ENCODE results near the gene QPCT.
A peak's percentile ranks its signal among the peaks of the same experiment; 100 is the strongest.

QPCT gene

DNA sequence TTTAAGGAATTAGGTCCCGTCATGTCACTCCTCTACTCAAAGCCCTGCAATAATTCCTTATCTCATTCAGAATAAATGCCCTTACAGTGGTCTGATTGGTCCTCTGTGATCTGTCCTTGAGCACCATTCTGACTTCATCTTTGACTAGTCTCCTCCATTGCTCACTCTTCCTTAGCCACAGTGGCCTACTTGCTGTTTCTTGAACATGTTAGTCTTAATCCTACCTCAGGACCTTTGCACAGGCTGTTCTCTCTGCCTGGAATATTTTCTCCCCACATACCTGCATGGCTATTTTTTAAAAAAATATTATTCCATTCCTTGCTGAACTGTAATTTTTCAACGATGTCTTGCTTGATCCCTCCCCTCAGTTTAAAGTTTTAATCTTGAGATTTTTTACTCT lies 48.0 kb downstream of the QPCT start:
- no peak overlapping the region for H3K4me3 ChIP-seq (replicated peaks in 1 of 2; ENCODE audit: low read depth in 2 of 2, low read length in 2 of 2)
- DNase-seq (ENCODE audit: low read depth in 2 of 2) = no peak
- TF ChIP-seq, protein P1, sequence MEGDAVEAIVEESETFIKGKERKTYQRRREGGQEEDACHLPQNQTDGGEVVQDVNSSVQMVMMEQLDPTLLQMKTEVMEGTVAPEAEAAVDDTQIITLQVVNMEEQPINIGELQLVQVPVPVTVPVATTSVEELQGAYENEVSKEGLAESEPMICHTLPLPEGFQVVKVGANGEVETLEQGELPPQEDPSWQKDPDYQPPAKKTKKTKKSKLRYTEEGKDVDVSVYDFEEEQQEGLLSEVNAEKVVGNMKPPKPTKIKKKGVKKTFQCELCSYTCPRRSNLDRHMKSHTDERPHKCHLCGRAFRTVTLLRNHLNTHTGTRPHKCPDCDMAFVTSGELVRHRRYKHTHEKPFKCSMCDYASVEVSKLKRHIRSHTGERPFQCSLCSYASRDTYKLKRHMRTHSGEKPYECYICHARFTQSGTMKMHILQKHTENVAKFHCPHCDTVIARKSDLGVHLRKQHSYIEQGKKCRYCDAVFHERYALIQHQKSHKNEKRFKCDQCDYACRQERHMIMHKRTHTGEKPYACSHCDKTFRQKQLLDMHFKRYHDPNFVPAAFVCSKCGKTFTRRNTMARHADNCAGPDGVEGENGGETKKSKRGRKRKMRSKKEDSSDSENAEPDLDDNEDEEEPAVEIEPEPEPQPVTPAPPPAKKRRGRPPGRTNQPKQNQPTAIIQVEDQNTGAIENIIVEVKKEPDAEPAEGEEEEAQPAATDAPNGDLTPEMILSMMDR (IDR thresholded peaks at IDR 0.05; ENCODE audit: low read depth, low read length) = no peak

DNA sequence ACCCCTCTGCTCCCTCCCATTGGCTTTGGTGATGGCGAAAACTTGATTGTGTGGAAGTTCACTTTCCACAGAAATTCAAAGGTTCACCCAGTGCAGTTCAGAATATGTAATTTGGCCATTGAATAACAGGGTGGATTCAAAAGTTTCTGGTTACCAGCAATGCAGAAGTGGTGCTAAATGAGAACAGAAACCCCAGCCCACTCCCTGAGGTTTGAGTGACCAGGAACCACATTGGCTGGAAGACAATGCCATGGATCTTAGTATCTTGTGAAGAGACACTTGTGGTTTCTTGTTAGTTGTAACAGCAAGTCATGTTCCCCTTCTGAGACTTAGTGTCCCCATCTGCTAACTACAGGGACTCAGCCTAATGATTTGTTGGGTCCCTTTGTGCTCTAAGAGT lies 49.8 kb downstream of the QPCT start:
- TF ChIP-seq, protein P1 (IDR thresholded peaks at IDR 0.05; ENCODE audit: low read depth, low read length) = no peak
- no peak overlapping the region for H3K4me3 ChIP-seq (replicated peaks in 1 of 2; ENCODE audit: low read depth in 2 of 2, low read length in 2 of 2)
- DNase-seq (ENCODE audit: low read depth in 2 of 2) = no peak

DNA sequence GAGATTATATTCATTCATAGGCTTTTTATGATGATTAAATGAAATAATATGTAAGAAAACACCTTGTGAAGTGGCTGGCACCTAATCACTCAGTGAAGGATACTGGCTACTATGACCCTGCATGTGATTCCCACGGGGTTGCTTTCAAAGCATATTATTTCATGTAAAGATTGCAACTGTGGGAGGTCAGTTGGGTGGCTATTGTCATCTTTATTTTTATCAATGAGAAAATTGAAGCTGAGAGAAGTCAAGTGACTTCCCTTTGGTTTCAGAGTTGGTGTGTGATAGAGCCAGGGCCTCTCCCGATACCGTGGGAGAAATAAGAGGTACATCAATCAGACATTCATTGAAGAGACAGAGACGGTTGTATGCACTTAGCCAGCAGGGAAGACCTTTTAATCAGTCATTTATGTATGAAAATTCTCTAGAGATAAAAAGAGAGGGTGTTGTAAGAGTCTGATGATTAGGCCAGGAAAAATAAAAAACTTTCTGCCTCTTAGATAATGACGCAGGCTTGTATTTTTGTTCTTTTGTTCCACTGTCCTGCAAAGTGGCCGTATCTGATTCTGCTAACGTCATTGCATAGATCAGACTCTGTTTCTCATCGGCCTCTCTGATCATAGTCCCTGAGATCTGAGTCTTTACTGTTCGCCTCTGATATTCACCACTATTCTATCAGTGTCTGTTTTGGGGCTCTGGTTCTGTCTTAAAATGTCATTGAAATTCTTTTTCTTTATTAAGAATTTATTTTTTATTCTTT lies 50.5 kb downstream of the QPCT start:
- peak; percentile 65 to 67 for DNase-seq (ENCODE audit: low read depth in 2 of 2)
- TF ChIP-seq, protein P1 (IDR thresholded peaks at IDR 0.05; ENCODE audit: low read depth, low read length) = no peak
- no peak overlapping the region for H3K4me3 ChIP-seq (replicated peaks in 1 of 2; ENCODE audit: low read depth in 2 of 2, low read length in 2 of 2)

DNA sequence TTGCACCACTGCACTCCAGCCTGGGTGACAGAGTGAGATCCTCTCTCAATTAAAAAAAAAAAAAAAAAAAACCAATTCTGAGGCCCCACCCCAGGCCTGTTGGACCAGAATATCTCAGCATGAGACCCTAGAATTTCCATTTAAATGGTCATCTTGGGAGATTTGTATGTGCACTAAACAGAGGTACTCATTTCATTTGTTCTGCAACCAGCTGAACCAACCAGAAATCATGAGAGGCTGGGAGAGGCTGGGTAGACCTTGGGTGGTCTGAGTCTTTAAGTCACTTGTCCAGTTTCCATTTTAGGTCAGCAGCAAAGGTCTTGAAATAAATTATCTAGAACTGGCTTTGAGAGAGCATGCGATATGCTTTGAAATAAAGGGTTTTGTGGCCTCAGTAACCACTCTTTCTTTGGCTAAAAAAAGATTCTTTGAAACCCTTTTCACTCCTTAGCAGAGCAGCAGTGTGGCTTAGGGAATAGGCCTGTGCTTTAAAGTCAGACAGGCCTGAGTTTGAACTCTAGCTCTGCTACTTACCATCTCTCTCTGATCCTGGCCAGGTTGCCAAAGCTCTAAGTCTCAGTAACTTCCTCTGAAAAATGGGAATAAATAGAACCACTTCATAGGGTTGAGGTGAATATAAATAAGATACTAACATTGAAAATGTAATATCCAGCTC lies 52.6 kb downstream of the QPCT start:
- H3K4me3 ChIP-seq (replicated peaks in 1 of 2; ENCODE audit: low read depth in 2 of 2, low read length in 2 of 2) = no peak overlapping the region
- no peak for DNase-seq (ENCODE audit: low read depth in 2 of 2)
- TF ChIP-seq, protein P1 (IDR thresholded peaks at IDR 0.05; ENCODE audit: low read depth, low read length) = no peak

DNA sequence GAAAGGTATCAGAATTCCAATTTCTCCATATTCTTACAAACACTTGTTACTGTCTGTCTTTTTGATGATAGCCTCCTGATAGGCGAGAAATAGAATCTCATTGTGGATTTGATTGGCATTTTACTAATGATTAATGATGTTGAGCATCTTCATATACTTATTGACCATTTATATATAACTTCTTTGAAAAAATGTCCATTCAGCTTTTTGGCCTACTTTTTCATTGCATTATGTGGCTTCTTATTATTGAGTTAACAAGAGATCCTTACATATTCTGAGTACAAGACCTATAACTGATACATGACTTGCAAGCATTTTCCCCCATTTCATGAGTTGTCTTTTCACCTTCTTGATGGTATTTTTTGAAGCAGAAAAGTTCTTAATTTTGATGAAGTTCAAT lies 54.6 kb downstream of the QPCT start:
- H3K4me3 ChIP-seq (replicated peaks in 1 of 2; ENCODE audit: low read depth in 2 of 2, low read length in 2 of 2) = no peak overlapping the region
- TF ChIP-seq, protein P1 (IDR thresholded peaks at IDR 0.05; ENCODE audit: low read depth, low read length) = no peak
- DNase-seq (ENCODE audit: low read depth in 2 of 2) = no peak

DNA sequence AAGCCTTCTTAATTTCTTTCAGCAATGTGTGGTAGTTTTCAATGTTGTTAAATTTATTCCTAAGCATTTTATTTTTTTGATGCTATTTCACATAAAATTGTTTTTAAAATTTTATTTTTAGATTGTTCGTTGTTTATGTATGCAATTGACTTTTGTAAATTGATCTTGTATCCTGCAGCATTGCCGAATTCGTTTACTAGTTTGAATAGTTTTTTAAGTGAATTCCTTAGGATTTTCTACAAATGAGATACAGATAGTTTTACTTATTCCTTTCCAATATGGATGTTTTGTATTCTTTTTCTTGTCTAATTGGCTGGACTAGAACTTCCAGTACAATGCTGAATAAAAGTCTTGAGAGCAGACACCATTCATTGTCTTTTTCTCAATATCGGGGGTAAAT lies 55.6 kb downstream of the QPCT start:
- TF ChIP-seq, protein P1 (IDR thresholded peaks at IDR 0.05; ENCODE audit: low read depth, low read length) = no peak
- DNase-seq (ENCODE audit: low read depth in 2 of 2) = no peak
- H3K4me3 ChIP-seq (replicated peaks in 1 of 2; ENCODE audit: low read depth in 2 of 2, low read length in 2 of 2) = no peak overlapping the region
